NCI-H2227 (cell line): Measurements from ENCODE around the gene UAP1.
A peak's percentile ranks its signal among the peaks of the same experiment; 100 is the strongest.

Experiments
- DNase-seq: peaks from one replicate; lab custom pipeline; 2025; ENCODE audit not compliant: unreplicated experiment; lab: John Stamatoyannopoulos, UW

UAP1 gene

DNA sequence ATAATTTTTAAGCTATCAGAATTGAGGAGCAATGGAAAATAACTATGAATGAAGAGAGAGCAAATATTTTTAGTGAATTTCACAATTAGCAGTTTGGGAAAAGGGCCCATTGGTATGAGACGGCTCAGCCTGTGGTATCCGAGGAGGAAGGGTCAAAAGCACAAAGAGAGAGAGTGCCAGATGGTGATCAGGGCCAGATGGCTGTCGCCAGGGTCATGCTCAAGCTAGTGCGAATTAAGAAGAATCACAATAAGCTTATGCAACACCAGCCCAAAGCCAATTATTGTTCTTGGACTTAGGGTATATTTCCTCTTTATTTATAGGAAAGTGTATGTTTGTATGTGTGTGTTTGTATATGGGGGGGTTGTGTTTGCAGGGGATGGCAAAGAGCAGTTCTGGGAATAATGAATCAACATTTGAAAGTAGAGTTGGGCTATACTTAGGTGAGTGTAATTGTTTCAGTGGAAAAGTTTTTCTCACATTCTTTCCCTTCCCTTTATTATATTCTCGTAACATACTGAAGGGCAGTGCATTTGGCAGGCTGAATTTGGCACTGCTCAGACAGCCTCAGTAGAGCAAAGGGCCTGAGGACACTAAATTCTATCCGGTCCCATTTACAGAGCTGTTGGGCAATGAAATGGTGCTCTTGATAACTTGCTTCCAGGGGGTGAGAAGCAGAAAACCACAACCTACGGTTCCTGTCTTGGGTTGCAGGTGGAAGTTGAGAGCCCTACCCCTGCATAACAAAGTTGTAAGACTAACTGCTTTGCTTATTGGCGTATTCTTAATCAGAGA lies 51.3 kb downstream of the UAP1 start:
- DNase-seq: no peak

DNA sequence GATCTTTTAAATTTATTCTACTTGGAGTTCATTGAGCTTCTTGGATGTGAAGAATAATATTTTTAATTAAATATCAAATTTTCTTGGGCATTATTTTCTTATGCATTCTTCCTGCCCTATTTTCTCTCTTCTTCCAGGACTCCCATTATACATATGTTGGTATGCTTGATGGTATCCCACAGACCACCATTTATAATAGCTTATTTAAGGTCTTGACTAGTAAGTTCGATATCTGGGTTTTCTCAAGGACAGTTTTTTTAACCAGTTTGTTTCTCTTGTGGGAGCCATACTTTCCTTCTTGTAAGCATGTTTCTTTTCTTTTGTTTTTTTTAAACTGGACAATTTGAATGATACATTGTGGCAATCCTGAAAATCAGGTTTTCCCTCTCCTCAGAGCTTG lies 55.3 kb downstream of the UAP1 start:
- DNase-seq: no peak

DNA sequence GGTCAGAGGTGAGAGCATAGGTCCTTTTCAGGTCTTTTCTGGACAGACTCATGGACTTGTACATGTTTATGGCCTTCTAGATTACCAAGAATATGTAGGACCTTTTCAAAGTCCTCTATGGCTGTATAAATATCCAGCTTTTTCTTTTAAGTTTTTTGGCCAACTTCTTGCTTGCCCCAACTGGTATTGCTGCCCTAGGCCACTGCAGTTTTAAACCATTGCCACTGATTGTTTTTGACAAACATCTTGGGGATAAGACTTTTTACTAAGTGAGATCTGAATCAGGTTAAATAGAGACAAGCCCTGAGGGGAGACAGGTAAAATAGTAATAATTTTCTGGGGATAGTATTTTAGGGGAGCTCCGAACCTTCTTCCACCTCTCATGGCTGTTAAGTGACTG lies 56.0 kb downstream of the UAP1 start:
- DNase-seq: no peak

DNA sequence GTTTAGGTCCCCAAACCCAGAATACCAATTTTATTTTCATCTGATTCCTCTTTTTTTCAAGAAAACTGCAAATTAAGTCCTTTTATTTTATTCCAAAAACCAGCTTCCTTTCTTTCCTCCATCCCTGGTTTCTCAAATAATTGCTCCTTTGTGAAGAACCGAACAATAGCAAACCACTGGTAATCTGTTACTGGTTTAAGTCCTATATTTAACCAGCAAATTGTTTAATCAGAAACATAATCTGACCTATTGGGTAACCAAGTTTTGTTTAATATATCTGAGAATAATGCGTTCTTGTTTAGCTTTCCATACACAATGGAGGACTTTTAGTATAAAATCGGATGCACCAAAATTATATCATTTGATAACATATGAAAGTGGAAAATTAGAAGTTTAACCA lies 57.6 kb downstream of the UAP1 start:
- DNase-seq: no peak

DNA sequence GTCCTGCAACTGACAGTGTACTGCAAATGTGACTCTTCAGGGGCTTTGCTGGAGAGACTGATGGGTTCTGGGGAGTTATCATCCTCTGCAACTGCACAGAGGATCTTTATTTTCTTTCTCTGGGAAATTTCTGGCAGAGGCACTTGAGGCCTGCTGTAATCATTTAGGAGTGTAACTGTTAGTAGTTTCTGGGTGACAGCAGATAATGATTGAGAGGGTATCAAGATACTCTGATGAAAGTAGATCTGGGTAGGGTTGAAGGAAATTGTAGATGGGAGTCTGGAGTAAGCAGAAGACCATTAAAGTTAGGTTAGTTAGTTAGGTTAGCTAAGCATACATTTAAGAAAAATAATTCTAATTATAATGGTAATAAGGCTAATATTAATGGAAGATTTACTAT lies 59.7 kb downstream of the UAP1 start:
- DNase-seq: no peak

DNA sequence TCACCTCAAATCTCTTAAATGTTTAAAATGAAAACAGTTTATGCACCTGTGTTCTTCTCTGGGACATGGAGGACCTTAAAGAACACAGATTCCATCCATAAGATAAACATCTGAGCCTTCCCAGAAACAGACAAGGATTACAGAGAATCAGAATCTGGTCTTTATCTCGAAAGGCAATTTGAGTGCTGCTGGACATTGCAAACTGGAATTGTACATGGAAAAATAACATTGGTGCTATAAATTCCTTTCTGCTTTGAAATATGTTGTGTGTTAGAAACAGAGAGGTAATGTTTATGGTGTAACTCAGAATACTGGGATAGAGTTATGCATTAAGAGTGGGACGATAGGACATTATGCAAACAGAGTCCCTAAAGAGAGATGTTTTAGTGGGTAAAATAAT lies 64.2 kb downstream of the UAP1 start:
- DNase-seq: no peak

DNA sequence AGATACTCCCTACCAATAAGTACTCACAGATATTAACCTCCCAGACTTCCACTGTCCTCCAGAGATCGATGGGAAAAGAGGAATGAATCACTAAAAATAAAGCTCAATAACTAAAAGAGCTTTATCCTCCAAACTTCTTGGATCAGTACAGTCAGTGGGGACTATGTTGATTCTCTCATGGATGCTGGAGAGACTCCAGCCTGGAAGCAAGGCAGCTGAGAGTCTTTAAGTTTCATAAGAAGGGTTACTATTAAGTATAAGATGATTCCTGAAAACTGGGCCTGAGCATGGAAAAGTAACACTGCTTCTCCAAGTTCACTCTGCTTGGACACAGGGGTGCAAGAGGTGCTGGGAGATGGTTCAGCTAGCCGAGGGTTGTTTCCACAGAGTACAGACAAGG lies 64.6 kb downstream of the UAP1 start:
- no peak for DNase-seq

DNA sequence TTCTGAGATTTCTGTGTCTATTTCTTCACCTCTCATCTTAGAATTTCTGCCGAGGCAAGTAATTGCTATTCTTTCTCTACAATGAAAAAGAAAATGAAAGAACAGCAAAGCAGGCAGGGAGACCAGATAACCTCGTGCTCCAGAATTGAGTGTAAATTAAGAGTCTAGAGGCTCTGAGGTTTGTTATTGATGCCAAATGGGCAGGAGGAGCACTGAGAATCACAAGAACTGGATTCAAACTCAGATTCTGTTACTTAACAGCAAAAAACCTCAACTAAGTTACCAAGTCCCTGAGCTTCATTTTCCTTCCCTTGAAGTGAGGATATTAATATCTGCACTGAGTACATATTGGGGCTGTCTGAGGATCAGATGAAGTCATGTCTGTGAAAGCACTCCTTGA lies 65.2 kb downstream of the UAP1 start:
- DNase-seq: no peak

DNA sequence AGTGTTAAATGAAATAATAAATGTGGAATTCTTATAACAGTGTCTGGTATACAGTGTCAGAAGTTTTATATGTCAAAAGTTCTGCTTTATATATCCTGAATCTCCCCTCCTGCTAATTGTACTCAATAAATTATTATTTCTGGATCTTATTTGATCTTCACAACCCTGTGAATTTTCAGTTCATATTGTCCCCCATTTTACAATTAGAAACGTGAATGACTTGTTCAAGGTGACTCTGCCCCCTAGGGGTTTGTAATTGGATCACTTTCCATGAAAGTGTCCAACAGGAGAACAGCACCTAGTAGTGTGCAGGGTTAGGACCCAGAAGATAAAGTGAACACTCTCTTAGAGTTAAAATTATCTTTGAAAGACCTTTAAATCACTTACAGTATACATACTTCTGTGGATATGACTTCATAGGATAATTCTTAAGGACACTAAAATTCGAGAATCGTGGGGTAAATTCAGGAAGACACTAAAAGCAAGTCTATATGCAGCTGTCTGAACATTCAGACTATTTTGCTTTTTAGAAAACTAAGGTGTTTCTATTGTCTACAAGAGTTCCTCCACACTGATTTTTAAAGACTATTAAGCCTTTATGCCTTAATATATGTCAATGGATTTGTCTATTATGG lies 66.3 kb downstream of the UAP1 start:
- peak; percentile 27 for DNase-seq

DNA sequence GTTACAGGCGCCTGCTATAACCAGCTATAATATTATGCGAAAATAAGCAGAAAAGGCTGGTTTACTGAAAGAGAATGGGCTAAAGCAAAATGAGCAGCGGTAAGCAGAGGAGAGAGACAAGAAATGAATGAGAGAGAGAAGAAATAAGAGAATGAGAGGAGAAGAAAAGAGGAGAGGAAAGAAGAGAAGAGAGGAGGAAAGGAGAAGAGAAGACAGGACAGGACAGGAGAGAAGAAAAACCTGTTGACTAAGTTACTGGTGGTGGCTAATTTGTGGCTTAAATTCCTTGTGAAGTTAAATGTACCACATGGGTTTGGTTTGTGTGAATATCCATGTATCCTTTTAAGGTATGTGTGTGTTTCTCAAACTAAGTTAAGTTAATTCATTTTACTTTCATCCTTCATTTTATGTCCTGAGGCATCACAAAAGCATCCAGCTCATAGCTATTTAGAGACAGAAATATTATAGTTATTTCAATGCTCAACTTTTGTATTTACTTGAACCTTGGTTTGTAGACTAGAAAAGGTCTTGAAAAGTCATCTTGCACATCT lies 67.6 kb downstream of the UAP1 start:
- no peak for DNase-seq

DNA sequence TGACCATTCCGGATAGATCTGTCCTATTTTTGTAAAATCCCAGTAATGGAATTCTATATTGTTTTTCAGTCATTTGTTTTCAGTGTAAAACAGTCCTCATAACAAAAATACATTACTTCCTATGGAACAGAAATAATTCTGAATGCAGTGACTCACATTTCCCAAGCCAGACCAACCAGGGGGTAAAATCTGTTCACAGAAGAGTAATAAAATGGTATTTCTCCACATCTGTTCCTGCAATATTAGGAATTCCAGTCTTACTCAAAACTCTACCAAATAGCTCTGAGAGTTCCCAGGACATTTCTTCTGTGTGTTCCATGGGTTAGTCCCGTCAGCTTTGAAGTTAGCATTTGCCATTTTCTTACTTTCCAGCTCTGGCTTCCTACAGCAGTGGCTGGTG lies 68.1 kb downstream of the UAP1 start:
- no peak for DNase-seq

DNA sequence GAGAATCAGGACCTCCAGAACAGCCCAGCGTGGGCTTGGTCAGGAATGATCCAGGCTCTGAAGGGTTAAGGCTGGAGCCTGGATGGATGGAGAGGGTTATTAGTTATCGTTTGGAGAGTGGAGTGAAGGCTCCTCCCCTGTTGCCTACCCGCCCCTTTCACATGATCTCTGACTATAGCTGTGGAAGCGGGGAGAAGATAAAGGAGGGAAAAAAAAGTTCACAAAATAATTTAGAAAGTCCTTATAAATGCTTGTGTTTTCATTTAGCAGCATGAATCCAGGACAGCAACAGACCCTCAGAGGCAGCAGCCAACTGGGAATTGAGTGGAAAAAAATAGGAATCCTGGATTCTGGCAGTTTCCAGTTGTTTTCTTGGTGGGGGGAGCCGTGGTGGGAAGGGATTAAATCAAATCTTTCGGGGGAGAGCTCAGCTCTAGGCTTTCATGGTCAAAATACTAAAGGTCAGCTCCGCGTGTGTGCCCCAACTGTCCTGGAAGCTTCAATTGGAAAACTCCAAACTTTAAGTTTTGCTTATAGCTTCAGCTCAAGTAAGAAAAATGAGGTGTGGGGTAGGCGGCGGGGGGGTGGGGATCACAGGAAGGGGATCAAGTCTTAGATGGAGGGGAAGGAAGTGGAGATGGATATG lies 70.1 kb downstream of the UAP1 start:
- peak; percentile 73 for DNase-seq

DNA sequence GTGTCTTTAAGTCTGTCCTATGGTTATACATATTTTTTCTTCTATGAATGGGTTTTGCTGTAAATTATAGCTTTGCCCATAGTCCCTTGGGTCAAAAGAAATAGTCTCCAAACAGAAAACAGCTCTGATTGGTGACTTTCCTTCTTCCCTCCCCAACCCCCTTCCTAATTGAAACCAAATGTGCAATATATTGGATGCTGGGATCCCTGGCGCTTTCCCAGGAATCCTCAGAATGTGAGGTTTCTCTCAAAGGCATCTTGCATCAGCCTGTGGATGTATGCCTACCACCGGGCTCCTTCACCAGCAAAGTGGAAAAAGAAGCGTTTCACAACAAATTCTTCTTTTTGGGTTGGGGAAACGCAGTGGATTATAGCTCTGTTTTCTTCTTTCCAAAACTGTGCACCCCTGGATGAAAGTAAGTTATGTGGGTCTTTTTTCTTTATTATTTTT lies 70.7 kb downstream of the UAP1 start, which contains the start of gene DDR2:
DDR2 (plus strand) TSS at position 248 of the 450 bp plus-strand sequence. CDS start 86,600 bp downstream, outside the sequence.
- DNase-seq: peak; percentile 68

DNA sequence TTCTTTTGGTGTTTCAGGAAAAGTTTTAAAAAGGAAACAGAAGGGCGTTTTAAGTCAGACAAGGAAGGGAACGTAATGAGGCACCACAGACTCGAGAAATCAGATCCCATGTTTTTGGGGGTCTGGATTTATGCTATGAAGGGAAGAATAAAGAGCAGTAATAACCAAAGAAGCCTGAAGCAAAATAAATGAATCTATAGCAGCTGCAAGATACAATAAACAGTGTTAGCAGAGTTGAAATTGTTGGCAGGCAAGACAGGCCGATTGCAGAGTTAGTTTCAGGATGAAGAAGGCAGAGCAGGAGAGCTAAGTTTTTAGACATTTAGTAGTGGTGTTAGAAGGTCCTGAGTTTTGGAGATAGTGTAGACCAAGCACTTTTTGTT lies 71.2 kb downstream of the UAP1 start:
- no peak for DNase-seq

DNA sequence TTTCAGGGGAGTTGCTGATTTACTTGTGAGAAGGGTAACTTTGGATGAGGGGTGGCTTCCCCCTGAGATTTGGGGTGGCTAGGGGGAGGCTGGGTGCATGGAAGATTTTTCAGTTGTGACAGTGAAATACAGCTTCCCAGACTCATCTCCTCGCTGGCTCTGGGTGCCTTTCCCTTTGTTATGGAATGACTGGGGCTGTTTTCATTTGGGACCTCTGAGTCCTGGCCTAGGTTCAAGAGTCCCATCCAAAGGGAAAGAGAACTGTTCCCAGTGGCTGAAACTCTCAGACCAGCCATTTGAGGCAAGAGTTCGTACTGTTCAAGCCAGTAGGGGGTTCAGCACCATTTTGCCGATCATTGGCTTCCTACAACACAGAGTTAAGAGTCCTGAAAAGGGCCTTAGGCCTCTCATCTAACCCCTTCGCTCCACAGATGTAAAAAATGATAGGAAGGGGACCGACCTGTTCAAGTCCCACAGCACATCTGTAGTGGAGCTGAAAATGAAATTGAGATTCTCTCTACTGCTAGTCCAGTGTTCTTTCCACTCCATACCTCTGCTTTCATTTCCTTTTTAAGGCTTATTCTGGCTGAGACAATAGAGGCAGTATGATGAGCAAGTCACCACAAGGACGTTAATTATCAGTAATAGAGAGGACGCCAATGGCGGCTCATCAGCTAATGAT lies 71.7 kb downstream of the UAP1 start:
- peak; percentile 27 for DNase-seq

DNA sequence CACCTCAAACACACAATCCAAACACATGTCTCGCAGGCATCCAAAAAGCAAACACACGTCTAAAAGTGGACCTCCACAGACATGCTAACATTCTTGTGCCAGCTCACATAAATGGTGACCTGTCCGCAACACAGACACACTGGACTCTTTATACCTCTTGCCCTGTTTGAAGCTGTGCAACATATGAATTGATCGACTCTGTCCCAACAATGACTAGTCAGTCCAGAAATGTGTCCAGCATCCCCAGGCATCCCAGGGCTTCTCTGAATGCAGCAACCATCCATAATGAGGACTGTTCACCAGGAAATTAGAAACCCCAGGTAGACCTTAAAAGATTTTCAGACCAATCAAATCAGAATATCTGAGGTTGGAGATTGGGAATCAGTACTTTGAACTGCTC lies 73.9 kb downstream of the UAP1 start:
- DNase-seq: no peak

DNA sequence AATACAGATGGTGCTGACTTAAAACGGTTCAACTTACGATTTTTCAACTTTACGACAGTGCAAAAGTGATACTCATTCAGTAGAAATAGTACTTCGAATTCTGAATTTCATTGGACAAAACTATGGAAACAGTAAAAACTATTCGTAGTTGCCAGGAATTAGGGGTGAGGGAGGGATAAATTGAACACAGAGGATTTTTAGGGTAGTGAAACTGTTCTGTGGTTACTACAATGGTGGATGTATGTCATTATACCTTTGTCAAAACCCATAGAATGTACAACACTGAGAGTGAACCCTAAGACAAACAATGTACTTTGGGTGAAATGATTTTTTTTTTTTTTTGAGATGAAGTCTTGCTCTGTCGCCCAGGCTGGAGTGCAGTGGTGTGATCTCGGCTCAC lies 78.2 kb downstream of the UAP1 start:
- DNase-seq: no peak

DNA sequence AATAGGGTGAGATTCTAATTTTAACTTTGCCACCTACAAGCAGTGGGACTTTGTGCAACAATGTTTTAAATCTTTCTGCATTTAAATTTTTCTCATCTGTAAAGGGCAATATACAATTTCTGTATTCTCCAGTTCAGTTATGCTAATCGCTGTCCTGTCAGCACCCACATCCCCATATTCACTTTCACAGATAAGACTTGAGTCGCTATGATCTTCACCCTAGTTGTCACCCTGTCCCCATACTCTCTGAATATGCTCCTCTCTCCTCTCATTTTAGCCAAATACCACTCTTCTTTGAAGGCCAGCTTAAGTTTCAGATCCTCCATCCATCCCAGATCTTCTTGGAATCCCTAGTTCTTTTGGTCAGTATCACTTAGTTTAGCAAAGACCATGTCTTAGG lies 79.6 kb downstream of the UAP1 start:
- DNase-seq: no peak

DNA sequence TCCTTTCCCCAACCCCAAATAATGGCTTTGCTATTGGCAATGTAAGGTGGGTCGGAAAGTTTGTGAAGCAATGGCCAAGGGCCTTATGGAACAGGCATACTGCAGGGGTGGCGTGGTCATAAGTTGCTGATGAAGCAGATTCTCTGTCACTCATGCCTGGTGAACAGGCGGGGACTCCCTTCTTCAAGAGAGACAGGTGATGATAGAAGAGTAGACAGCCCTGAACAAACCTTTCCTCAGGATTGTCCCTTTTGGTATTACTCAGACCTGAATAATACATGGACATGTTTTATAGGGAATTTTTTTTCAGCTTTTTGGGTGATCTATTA lies 83.4 kb downstream of the UAP1 start:
- DNase-seq: no peak

DNA sequence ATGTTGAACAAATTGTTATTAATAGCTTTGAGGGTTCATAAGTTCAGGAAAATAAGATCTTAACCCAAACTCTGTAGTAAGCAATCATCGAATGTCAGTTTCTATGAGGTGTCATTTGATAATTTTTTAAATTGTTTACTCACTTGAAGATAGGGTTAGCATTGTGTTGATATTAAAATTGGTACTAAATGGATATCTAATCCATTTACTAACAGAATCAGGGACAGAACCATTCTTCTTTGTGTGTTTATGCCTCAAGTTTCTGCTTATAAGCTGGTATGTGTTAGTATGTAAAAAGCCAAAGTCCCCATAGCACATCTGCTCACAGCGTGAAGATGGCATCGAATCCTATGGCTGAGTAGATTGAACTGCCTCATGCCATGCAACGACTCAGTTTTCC lies 84.1 kb downstream of the UAP1 start:
- no peak for DNase-seq

DNA sequence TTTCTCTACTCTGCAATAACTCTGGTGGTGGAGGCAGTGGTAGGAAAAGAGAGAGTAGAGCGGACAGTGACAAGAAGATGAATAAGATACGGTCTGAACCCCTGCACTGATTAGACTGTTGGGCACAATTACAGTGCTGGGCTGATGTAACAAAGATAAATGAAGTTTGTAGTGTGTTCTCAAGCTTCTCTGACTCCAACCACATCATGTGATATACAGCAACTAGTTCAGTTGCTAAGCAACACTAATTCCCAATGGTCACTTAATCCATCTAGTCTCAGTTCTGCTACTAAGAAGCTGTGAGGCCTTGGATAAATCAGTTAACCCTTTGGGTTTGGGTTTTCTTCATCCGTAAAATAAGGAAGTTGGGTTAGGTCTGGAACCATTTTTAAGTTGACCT lies 88.1 kb downstream of the UAP1 start:
- no peak for DNase-seq
